Neural cell (in vitro differentiated cells): Measurements from ENCODE around the gene JOSD2.

ENCODE experiments used
- CTCF ChIP-seq: fragments of 450-650 bp; IDR thresholded peaks from 2 replicates; pipeline ENCODE4 v1.5.1; 2014; ENCODE audit warnings: antibody characterized with exemption, mild to moderate bottlenecking, moderate library complexity; ENCODE audit not compliant: poor library complexity, severe bottlenecking
- EP300 ChIP-seq: fragments of 450-650 bp; conservative IDR thresholded peaks from 2 replicates; pipeline ENCODE4 v1.6.1; 2014; ENCODE audit warnings: antibody characterized with exemption, mild to moderate bottlenecking, moderate library complexity; ENCODE audit not compliant: poor library complexity, severe bottlenecking
- EZH2 ChIP-seq: fragments of 200-600, 300-800 bp; shearing (Covaris generic), sonication (generic); IDR thresholded peaks from 2 replicates; pipeline ENCODE4 v1.6.1; 2014; ENCODE audit warnings: antibody characterized with exemption, low read length, borderline replicate concordance, mild to moderate bottlenecking; ENCODE audit not compliant: insufficient read depth, poor library complexity, severe bottlenecking
- POLR2AphosphoS5 ChIP-seq: IDR thresholded peaks from 2 replicates; pipeline ENCODE4 v1.6.1; 2012
- RAD21 ChIP-seq: fragments of 450-650 bp; conservative IDR thresholded peaks from 2 replicates; pipeline ENCODE4 v1.6.1; 2014; ENCODE audit warnings: antibody characterized with exemption, mild to moderate bottlenecking, moderate library complexity
- SMC3 ChIP-seq: fragments of 450-650 bp; conservative IDR thresholded peaks from 2 replicates; pipeline ENCODE4 v1.6.1; 2014; ENCODE audit warnings: antibody characterized with exemption, mild to moderate bottlenecking, moderate library complexity; ENCODE audit not compliant: poor library complexity
- TAF1 ChIP-seq: IDR thresholded peaks from 2 replicates; pipeline ENCODE4 v1.6.1; 2012; ENCODE audit warnings: low read depth

GRCh38 chr19:50482916-50483315 lies 28.1 kb downstream of the JOSD2 start:
- TF ChIP-seq CTCF, result no peak
- no peak for TF ChIP-seq POLR2AphosphoS5
- no peak for TF ChIP-seq SMC3
- TF ChIP-seq EP300, result no peak
- TF ChIP-seq RAD21, result no peak
- no peak for TF ChIP-seq EZH2
- TF ChIP-seq TAF1, result no peak
